COLO668 (cell line): ENCODE data around the gene TRIM7.
"Not testable (repeated sequence)": the region's sequence is repeated elsewhere in the genome, so short reads cannot be mapped to it uniquely, and the experiment has no call there.

Experiments
- DNase-seq: peaks from one replicate; lab custom pipeline; 2025; ENCODE audit not compliant: unreplicated experiment; lab: John Stamatoyannopoulos, UW

Gene TRIM7

GRCh38 chr5:181212934-181213333 is 7.9 kb upstream of the TRIM7 start:
- DNase-seq = no peak

GRCh38 chr5:181212080-181212479 is 7.1 kb upstream of the TRIM7 start:
- no peak for DNase-seq

GRCh38 chr5:181211208-181211607 is 6.2 kb upstream of the TRIM7 start:
- DNase-seq = no peak

GRCh38 chr5:181210698-181211097 is 5.7 kb upstream of the TRIM7 start:
- not testable (repeated sequence) for DNase-seq

- not testable (repeated sequence) for DNase-seq
Observed at GRCh38 chr5:181210148-181210547, 5.2 kb upstream of the TRIM7 start.

GRCh38 chr5:181209006-181209405 is 4.0 kb upstream of the TRIM7 start:
- not testable (repeated sequence) for DNase-seq

- no peak for DNase-seq
Observed at GRCh38 chr5:181207960-181208253, 2.9 kb upstream of the TRIM7 start.

GRCh38 chr5:181207214-181207959 is 2.4 kb upstream of the TRIM7 start:
- DNase-seq = no peak

- DNase-seq = no peak
Observed at GRCh38 chr5:181205761-181206649, 1.0 kb upstream of the TRIM7 start.

- DNase-seq = no peak
Observed at GRCh38 chr5:181204113-181204825, 727 bp downstream of the TRIM7 start.

GRCh38 chr5:181203777-181204112 is 1.3 kb downstream of the TRIM7 start:
- no peak for DNase-seq

- no peak for DNase-seq
Observed at GRCh38 chr5:181203093-181203711, 1.8 kb downstream of the TRIM7 start.

GRCh38 chr5:181200816-181201215 is 4.2 kb downstream of the TRIM7 start:
- DNase-seq = no peak

- no peak for DNase-seq
Observed at GRCh38 chr5:181199881-181200638, 4.9 kb downstream of the TRIM7 start.

GRCh38 chr5:181198905-181199519 is 6.0 kb downstream of the TRIM7 start:
- no peak for DNase-seq

- DNase-seq = no peak
Observed at GRCh38 chr5:181198106-181198685, 6.8 kb downstream of the TRIM7 start.

GRCh38 chr5:181197326-181197951 is 7.6 kb downstream of the TRIM7 start:
- no peak for DNase-seq

GRCh38 chr5:181195249-181195761 is 9.7 kb downstream of the TRIM7 start:
- DNase-seq = no peak
